BLaER1 (cell line): ENCODE measurements around the gene DCDC2.
"Not testable (repeated sequence)": the region's sequence is repeated elsewhere in the genome, so short reads cannot be mapped to it uniquely, and the experiment has no call there.

Experiments used
- H3K27ac ChIP-seq: shearing (Covaris generic); formaldehyde crosslinking; 2 replicates; pipeline ENCODE4 v1.8.1; 2022
- H3K27me3 ChIP-seq: shearing (Covaris generic); formaldehyde crosslinking; 2 replicates; pipeline ENCODE4 v1.8.1; 2022
- H3K36me3 ChIP-seq: shearing (Covaris generic); formaldehyde crosslinking; 2 replicates; pipeline ENCODE4 v1.8.1; 2022
- H3K4me1 ChIP-seq: shearing (Covaris generic); formaldehyde crosslinking; 2 replicates; pipeline ENCODE4 v1.8.1; 2022
- H3K4me2 ChIP-seq: shearing (Covaris generic); formaldehyde crosslinking; 2 replicates; pipeline ENCODE4 v1.8.1; 2022
- H3K4me3 ChIP-seq: shearing (Covaris generic); formaldehyde crosslinking; 2 replicates; pipeline ENCODE4 v1.8.1; 2022
- H3K9ac ChIP-seq: shearing (Covaris generic); formaldehyde crosslinking; 2 replicates; pipeline ENCODE4 v1.8.1; 2022
- H3K9me3 ChIP-seq: shearing (Covaris generic); formaldehyde crosslinking; 2 replicates; pipeline ENCODE4 v1.8.1; 2022
- H4K20me1 ChIP-seq: shearing (Covaris generic); formaldehyde crosslinking; 2 replicates; pipeline ENCODE4 v1.8.1; 2022
- Cebpa-rat ChIP-seq: shearing (Covaris generic); IDR thresholded peaks from 2 replicates; pipeline ENCODE4 v1.8.1; 2022

The DCDC2 gene

DNA sequence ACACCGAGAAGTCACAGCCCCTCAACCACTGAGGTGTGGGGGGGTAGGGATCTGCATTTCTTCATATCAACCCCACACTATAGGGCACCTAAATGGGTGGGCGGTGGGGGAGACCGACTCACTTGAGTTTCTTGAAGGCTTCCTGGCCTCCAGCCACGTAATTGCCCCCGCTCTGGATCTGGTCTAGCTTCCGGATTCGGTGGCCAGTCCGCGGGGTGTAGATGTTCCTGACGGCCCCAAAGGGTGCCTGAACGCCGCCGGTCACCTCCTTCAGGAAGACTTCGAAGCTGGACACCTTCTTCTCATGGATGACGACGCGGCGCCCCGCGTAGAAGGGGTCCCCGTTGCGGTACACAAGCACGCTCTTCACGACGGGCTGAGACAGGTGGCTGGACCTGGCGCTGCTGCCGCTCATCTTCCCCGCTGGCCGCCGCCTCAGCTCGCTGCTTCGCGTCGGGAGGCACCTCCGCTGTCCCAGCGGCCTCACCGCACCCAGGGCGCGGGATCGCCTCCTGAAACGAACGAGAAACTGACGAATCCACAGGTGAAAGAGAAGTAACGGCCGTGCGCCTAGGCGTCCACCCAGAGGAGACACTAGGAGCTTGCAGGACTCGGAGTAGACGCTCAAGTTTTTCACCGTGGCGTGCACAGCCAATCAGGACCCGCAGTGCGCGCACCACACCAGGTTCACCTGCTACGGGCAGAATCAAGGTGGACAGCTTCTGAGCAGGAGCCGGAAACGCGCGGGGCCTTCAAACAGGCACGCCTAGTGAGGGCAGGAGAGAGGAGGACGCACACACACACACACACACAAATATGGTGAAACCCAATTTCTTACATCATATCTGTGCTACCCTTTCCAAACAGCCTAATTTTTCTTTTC, at the start of gene DCDC2:
Gene DCDC2, minus strand, starts transcription at position 724 of the 883 bp plus-strand sequence. Its CDS starts 309 bp downstream, at position 415.
- Histone ChIP-seq H3K27ac (no peak within 1 kb of the TSS), H4K20me1 (no peaks in the 10 kb centered on the region), H3K36me3 (no peaks in the 10 kb centered on the region), H3K9me3 (peaks cover 14% of the 10 kb centered on the region), H3K4me1 (peaks cover 10% of the 10 kb centered on the region), H3K4me3 (no peak within 1 kb of the TSS), H3K9ac (no peak within 1 kb of the TSS), H3K4me2 (no peak within 1 kb of the TSS), H3K27me3 (no peaks in the 10 kb centered on the region)
- no peak for TF ChIP-seq Cebpa-rat

- H3K9ac ChIP-seq, result no peak overlapping the region
- peaks cover 33% of the 10 kb centered on the region for H4K20me1 ChIP-seq
- no peak for TF ChIP-seq Cebpa-rat
- H3K4me3 ChIP-seq, result no peak overlapping the region
- no peak overlapping the region for H3K27ac ChIP-seq
- H3K36me3 ChIP-seq, result peaks cover 23% of the 10 kb centered on the region
- peaks cover 43% of the 10 kb centered on the region for H3K27me3 ChIP-seq
- peaks cover 13% of the 10 kb centered on the region; the same call in 1 of the 2 replicates for H3K9me3 ChIP-seq
- H3K4me1 ChIP-seq, result peaks cover 18% of the 10 kb centered on the region; the same call in 1 of the 2 replicates
- H3K4me2 ChIP-seq, result no peak overlapping the region
These were observed 47.4 kb upstream of the DCDC2 start for GRCh38 chr6:24405262-24405661.

GRCh38 chr6:24403501-24403824, 45.6 kb upstream of the DCDC2 start:
- Histone ChIP-seq H3K27ac (no peak overlapping the region), H3K4me1 (peaks cover 18% of the 10 kb centered on the region; the same call in 1 of the 2 replicates), H3K27me3 (peaks cover 53% of the 10 kb centered on the region), H4K20me1 (peaks cover 28% of the 10 kb centered on the region), H3K9ac (peak overlapping the region; percentile 76), H3K4me2 (peak overlapping the region; percentile 76), H3K9me3 (peaks cover 13% of the 10 kb centered on the region; the same call in 1 of the 2 replicates), H3K36me3 (peaks cover 15% of the 10 kb centered on the region), H3K4me3 (peak overlapping the region; percentile 73)
- no peak for TF ChIP-seq Cebpa-rat

DNA sequence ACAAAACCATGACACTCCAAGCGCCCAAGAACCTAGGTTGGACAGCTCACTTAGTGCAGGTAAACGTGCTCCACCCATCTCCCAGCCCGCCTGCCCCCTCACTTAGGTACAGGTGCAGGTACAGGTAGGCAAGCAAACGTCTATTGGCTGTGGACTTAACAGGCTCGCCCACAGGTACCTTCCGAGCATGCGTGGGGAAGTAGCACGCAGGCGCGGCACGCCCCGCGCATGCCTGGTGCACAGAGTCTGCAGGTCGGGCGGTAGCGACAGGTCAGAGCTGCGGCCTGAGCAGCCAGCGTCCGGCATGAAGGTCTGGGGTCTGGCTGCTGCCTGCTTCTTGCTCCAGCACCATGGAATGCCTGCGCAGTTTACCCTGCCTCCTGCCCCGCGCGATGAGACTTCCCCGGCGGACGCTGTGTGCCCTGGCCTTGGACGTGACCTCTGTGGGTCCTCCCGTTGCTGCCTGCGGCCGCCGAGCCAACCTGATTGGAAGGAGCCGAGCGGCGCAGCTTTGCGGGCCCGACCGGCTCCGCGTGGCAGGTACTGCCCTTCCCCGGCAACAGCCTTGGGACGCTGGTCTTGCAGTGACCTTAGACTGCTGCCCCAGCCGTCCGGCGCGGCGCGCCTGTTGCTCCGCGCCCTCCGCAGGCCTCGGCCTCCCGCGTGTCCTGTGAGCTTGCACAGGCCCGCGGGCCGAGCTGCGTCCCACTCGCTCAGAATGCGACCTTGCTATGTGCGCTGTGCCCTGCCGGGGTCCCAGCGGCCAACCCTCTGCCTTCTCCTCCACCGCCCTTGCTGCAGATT, 45.0 kb upstream of the DCDC2 start, which contains the start of gene MRS2:
Gene MRS2, plus strand, starts transcription at position 240 of the 804 bp plus-strand sequence. Its CDS starts 111 bp downstream, at position 351.
- Histone ChIP-seq H3K27ac (peak within 1 kb of the TSS; percentile 48), H3K9me3 (peaks cover 13% of the 10 kb centered on the region; the same call in 1 of the 2 replicates), H3K4me3 (peak within 1 kb of the TSS; percentile 73), H3K9ac (peak within 1 kb of the TSS; percentile 76), H3K4me1 (peaks cover 18% of the 10 kb centered on the region; the same call in 1 of the 2 replicates), H4K20me1 (peaks cover 26% of the 10 kb centered on the region), H3K36me3 (peaks cover 13% of the 10 kb centered on the region), H3K27me3 (peaks cover 53% of the 10 kb centered on the region), H3K4me2 (peak within 1 kb of the TSS; percentile 76)
- TF ChIP-seq Cebpa-rat, result no peak

DNA sequence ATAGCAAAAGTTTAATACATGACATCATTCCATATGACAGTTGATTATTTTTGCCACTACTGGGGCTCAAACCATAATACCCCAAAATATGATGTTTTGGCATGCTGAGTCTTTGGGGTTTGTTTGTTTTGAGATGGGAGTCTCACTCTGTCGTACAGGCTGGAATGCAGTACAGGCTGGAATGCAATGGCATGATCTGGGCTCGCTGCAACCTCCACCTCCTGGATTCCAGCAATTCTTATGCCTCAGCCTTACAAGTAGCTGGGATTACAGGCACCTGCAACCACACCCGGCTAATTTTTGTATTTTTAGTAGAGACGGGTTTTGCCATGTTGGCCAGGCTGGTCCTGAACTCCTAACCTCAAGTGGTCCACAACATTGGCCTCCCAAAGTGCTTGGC, 43.6 kb upstream of the DCDC2 start:
- Histone ChIP-seq H3K27ac (no peak overlapping the region), H3K9me3 (peaks cover 21% of the 10 kb centered on the region), H3K4me2 (no peak overlapping the region), H3K36me3 (peaks cover 8% of the 10 kb centered on the region; the same call in 1 of the 2 replicates), H3K4me1 (peaks cover 18% of the 10 kb centered on the region; the same call in 1 of the 2 replicates), H3K4me3 (no peak overlapping the region), H4K20me1 (peaks cover 21% of the 10 kb centered on the region), H3K9ac (no peak overlapping the region), H3K27me3 (peaks cover 53% of the 10 kb centered on the region)
- no peak for TF ChIP-seq Cebpa-rat

GRCh38 chr6:24400045-24401039, 42.5 kb upstream of the DCDC2 start:
- not testable (repeated sequence) for H3K4me3 ChIP-seq, H3K27ac ChIP-seq, H3K36me3 ChIP-seq, H3K4me2 ChIP-seq, H3K9ac ChIP-seq
- Histone ChIP-seq H4K20me1 (peaks cover 21% of the 10 kb centered on the region), H3K4me1 (peaks cover 18% of the 10 kb centered on the region; the same call in 1 of the 2 replicates), H3K27me3 (peaks cover 53% of the 10 kb centered on the region), H3K9me3 (peaks cover 32% of the 10 kb centered on the region)

- H3K36me3 ChIP-seq, result no peaks in the 10 kb centered on the region
- H3K9me3 ChIP-seq, result peaks cover 25% of the 10 kb centered on the region
- H3K4me2 ChIP-seq, result no peak overlapping the region
- H3K4me3 ChIP-seq, result no peak overlapping the region
- H3K27me3 ChIP-seq, result peaks cover 41% of the 10 kb centered on the region
- no peak overlapping the region for H3K9ac ChIP-seq
- H3K27ac ChIP-seq, result no peak overlapping the region
- TF ChIP-seq Cebpa-rat, result no peak
- H4K20me1 ChIP-seq, result no peaks in the 10 kb centered on the region
- H3K4me1 ChIP-seq, result 0 out of 2 replicates have a peak, but pooled peaks cover 7% of the 10 kb centered on the region
These were observed 39.8 kb upstream of the DCDC2 start for GRCh38 chr6:24397631-24398030.

GRCh38 chr6:24396824-24397223, 39.0 kb upstream of the DCDC2 start:
- Histone ChIP-seq H3K9ac (no peak overlapping the region), H3K27me3 (peaks cover 32% of the 10 kb centered on the region), H3K4me2 (no peak overlapping the region), H3K27ac (no peak overlapping the region), H3K4me3 (no peak overlapping the region), H4K20me1 (no peaks in the 10 kb centered on the region; the same call in 1 of the 2 replicates), H3K4me1 (peaks cover 8% of the 10 kb centered on the region), H3K9me3 (peaks cover 23% of the 10 kb centered on the region), H3K36me3 (no peaks in the 10 kb centered on the region)
- TF ChIP-seq Cebpa-rat, result no peak
